Tibial nerve (tissue), 4 donors: ENCODE data around the gene SLC46A1. TPM values are rescaled to one million over a fixed set of nuclear protein-coding genes. Genes with fewer than 3 reads are reported as not detected.

Experiments used
- DNase-seq, 2 donors: peaks; one replicate each; pipeline ENCODE4 v3.0.0-alpha.2; 2019; ENCODE audit warnings: low spot score in 2 of 2
- H3K27ac ChIP-seq, 4 donors: fragments of 200-600 bp; sonication (generic) in 3 of 4; one replicate each; pipeline ENCODE4 v1.5.1; 2017 to 2019; ENCODE audit warnings: mild to moderate bottlenecking in 1 of 4
- H3K27me3 ChIP-seq, 2 donors: fragments of 200-600 bp; sonication (generic) in 1 of 2; one replicate each; pipeline versions ENCODE4 v1.5.1 to v1.6.0; 2017 to 2019
- H3K36me3 ChIP-seq, 3 donors: fragments of 200-600 bp; sonication (generic); one replicate each; pipeline ENCODE4 v1.5.1; 2018 to 2019
- H3K4me1 ChIP-seq, 4 donors: fragments of 200-600 bp; sonication (generic) in 3 of 4; one replicate each; pipeline ENCODE4 v1.5.1; 2017 to 2019
- H3K4me3 ChIP-seq, 4 donors: fragments of 200-600 bp; sonication (generic) in 3 of 4; one replicate each; pipeline ENCODE4 v1.5.1; 2017 to 2019; ENCODE audit warnings: mild to moderate bottlenecking in 1 of 4, moderate library complexity in 1 of 4
- H3K9me3 ChIP-seq, 4 donors: fragments of 200-600 bp; sonication (generic) in 3 of 4; one replicate each; pipeline ENCODE4 v1.5.1; 2017 to 2019
- EP300 ChIP-seq, 2 donors: sonication (generic); formaldehyde crosslinking; IDR thresholded peaks; one replicate each; pipeline ENCODE4 v1.6.1; 2017; ENCODE audit warnings: antibody characterized with exemption in 2 of 2, mild to moderate bottlenecking in 1 of 2
- POLR2A ChIP-seq, 2 donors: fragments of 450-650 bp; IDR thresholded peaks; one replicate each; pipeline ENCODE4 v1.6.1; 2017; ENCODE audit warnings: antibody characterized with exemption in 2 of 2, mild to moderate bottlenecking in 2 of 2, moderate library complexity in 2 of 2
- WGBS, 2 donors: methylation state at CpG; one replicate each; pipeline ENCODE4 v1.1.5; 2018; 5-methylcytosine and 5-hydroxymethylcytosine counted together
- total RNA-seq, 4 donors: library from RNA; depleted of rRNA; stranded (reverse); fragments of >200 nt; gene quantifications; one replicate each; pipeline ENCODE4 v1.1.0, GENCODE V29; 2016
- TF ChIP-seq, protein P1 (sequence below), 5 experiments: fragments of 200-600 bp in 3 of 5; fragments of 450-650 bp in 2 of 5; sonication (generic) in 3 of 5; IDR thresholded peaks; one replicate each; pipeline ENCODE4 v1.5.1; 2016 to 2019; ENCODE audit warnings: antibody characterized with exemption in 5 of 5, mild to moderate bottlenecking in 3 of 5, moderate library complexity in 2 of 5

The SLC46A1 gene
- total RNA-seq, 4 donors from 2014 or later = 5.0 to 10.8 (median 6.4) TPM

DNA sequence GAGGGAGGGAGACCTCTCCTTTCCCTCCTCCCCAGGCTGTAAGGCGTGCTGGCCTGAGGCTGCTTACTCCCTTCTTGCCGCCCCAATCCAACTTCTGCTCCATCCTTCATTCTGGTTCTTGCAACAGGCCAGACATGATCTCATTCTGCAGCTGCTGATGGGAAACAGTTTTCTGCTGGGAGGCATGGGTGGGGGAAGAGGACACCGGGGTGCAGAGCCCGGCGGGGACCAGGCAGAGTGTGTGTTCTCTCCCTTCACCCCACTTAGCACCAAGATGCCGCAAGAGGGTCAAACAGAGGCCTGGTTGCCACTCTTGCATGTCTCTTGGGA, 33.1 kb downstream of the SLC46A1 start:
- no peaks in the 10 kb centered on the region for H3K9me3 ChIP-seq
- peaks cover 0 to 13% (median 0%) of the 10 kb centered on the region in 3 donors for H3K36me3 ChIP-seq
- WGBS, 2 donors = 85 to 90% methylated on average over 6 of the region's 6 CpGs
- TF ChIP-seq EP300 (IDR thresholded peaks at IDR 0.05) = no peak
- TF ChIP-seq, protein P1, sequence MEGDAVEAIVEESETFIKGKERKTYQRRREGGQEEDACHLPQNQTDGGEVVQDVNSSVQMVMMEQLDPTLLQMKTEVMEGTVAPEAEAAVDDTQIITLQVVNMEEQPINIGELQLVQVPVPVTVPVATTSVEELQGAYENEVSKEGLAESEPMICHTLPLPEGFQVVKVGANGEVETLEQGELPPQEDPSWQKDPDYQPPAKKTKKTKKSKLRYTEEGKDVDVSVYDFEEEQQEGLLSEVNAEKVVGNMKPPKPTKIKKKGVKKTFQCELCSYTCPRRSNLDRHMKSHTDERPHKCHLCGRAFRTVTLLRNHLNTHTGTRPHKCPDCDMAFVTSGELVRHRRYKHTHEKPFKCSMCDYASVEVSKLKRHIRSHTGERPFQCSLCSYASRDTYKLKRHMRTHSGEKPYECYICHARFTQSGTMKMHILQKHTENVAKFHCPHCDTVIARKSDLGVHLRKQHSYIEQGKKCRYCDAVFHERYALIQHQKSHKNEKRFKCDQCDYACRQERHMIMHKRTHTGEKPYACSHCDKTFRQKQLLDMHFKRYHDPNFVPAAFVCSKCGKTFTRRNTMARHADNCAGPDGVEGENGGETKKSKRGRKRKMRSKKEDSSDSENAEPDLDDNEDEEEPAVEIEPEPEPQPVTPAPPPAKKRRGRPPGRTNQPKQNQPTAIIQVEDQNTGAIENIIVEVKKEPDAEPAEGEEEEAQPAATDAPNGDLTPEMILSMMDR (IDR thresholded peaks at IDR 0.05) = no peak
- no peak for TF ChIP-seq POLR2A (IDR thresholded peaks at IDR 0.05)
- no peaks in the 10 kb centered on the region for H3K27me3 ChIP-seq
- peaks cover 0 to 36% (median 17%) of the 10 kb centered on the region in 4 donors for H3K4me1 ChIP-seq
- no peak overlapping the region for H3K27ac ChIP-seq
- DNase-seq = no peak
- H3K4me3 ChIP-seq = peak overlapping the region in 1 of 4 donors; percentile 69

DNA sequence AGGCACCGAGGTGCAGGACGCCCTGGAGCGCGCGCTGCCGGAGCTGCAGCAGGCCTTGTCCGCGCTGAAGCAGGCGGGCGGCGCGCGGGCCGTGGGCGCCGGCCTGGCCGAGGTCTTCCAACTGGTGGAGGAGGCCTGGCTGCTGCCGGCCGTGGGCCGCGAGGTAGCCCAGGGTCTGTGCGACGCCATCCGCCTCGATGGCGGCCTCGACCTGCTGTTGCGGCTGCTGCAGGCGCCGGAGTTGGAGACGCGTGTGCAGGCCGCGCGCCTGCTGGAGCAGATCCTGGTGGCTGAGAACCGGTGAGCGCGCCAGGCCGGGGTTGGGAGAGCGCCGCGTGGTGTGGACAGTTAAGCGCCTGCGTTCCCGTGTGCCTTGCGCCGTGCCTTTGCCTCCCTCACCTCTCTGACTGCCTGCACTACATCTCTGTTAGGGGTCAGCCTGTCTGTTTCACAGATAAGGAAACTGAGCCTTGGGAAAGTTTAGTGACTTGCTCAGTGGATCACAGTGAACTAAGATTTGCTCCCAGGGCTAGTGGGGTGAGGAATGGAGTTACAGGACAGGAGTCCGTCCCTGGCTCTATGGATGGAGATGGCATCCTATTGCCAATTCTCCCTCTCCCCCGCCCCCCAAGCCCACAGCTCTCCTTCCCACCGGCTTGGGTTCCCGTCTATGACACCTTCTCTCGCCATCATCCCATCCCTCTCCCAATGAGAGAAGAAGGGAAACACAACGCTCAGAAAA, 33.6 kb downstream of the SLC46A1 start:
- H3K4me3 ChIP-seq = peak overlapping the region; percentile 46 to 69 (median 60)
- peak overlapping the region in 3 of 4 donors; percentile 28 to 73 (median 67) for H3K27ac ChIP-seq
- WGBS, 2 donors = 10 to 13% methylated on average over 34 to 49 of the region's 53 CpGs
- H3K36me3 ChIP-seq = peaks cover 0 to 12% (median 0%) of the 10 kb centered on the region in 3 donors
- H3K9me3 ChIP-seq = no peaks in the 10 kb centered on the region
- no peaks in the 10 kb centered on the region for H3K27me3 ChIP-seq
- TF ChIP-seq POLR2A (IDR thresholded peaks at IDR 0.05) (no peak), EP300 (IDR thresholded peaks at IDR 0.05) (no peak)
- TF ChIP-seq, protein P1 (IDR thresholded peaks at IDR 0.05) = no peak
- peaks cover 0 to 36% (median 17%) of the 10 kb centered on the region in 4 donors for H3K4me1 ChIP-seq
- no peak for DNase-seq

DNA sequence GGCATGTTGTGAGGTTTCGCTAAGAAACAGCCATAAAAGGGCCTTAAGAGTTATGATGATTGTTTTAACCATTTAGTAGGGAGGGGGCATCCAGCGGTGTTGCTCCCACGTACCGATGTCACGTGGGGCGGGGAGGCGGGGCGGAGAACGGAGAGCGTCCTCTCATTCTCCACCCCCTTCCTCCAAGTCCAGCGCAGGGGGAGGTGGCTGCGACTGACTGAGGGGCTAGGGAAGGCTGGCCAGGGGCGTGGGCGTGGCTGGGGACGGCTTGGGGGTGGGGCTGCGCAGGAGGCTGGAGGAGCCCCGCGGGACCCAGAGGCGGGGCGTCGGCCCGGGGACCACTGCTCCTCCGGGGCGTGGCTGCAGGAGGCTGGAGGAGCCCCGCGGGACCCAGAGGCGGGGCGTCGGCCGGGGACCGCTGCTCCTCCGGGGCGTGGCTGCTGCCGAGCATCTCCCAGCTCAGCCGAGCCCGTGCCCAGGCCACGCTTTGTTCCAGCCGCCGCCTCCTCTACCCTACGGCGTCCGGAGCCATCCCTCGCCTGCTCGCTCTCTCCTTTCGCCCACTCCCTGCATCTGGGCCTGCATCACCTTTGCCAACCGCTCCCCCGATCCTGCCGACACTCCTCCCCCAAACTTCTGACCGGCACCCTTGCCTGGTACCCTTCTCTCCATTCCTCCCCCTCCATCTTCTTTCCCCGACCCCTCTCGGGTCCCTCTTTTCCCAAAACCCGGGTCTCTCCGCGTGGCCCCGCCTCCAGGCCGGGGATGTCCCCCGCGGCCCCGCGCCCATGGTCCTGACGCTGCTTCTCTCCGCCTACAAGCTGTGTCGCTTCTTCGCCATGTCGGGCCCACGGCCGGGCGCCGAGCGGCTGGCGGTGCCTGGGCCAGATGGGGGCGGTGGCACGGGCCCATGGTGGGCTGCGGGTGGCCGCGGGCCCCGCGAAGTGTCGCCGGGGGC, 34.5 kb downstream of the SLC46A1 start, which contains the start of gene SARM1:
TSS of gene SARM1 (plus strand) at position 450 of the 958 bp plus-strand sequence. CDS start at position 789, 339 bp downstream.
- H3K4me1 ChIP-seq = peaks cover 0 to 36% (median 17%) of the 10 kb centered on the region in 4 donors
- no peak for TF ChIP-seq EP300 (IDR thresholded peaks at IDR 0.05)
- no peaks in the 10 kb centered on the region for H3K27me3 ChIP-seq
- H3K9me3 ChIP-seq = no peaks in the 10 kb centered on the region
- H3K27ac ChIP-seq = peak within 1 kb of the TSS; percentile 22 to 73 (median 70)
- H3K4me3 ChIP-seq = peak within 1 kb of the TSS; percentile 46 to 69 (median 60)
- H3K36me3 ChIP-seq = peaks cover 0 to 17% (median 0%) of the 10 kb centered on the region in 3 donors
- peak; percentile 51 to 54 for DNase-seq
- WGBS, 2 donors = 1% methylated on average over 65 to 78 of the region's 80 CpGs

DNA sequence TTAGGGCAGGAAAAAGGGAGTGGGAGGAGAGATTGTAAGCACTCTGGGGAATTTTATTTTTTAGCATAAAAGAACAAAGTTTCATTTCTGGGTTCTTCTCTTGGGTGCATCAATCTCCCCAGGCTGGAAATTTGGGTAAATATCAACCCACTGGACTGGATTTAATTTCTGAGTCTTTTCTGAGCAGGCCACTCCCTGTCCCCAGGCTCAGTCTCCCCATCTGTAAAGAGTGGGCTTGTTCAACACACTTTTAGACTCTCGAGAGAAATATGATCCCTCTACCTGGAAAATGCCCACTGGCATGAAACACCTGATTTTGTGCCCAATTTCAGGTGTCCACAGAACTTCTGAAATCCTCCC, 35.3 kb downstream of the SLC46A1 start:
- Histone ChIP-seq H3K27ac (peak overlapping the region; percentile 22 to 73 (median 70)), H3K27me3 (no peaks in the 10 kb centered on the region), H3K4me1 (peaks cover 0 to 36% (median 17%) of the 10 kb centered on the region in 4 donors), H3K36me3 (peaks cover 0 to 24% (median 0%) of the 10 kb centered on the region in 3 donors), H3K4me3 (peak overlapping the region in 1 of 4 donors; percentile 69), H3K9me3 (no peaks in the 10 kb centered on the region)
- 71 to 82% methylated on average over 1 of the region's 1 CpG for WGBS, 2 donors
- DNase-seq = no peak
- no peak for TF ChIP-seq EP300 (IDR thresholded peaks at IDR 0.05)
- TF ChIP-seq POLR2A (IDR thresholded peaks at IDR 0.05) = no peak
- TF ChIP-seq, protein P1 (IDR thresholded peaks at IDR 0.05) = no peak

DNA sequence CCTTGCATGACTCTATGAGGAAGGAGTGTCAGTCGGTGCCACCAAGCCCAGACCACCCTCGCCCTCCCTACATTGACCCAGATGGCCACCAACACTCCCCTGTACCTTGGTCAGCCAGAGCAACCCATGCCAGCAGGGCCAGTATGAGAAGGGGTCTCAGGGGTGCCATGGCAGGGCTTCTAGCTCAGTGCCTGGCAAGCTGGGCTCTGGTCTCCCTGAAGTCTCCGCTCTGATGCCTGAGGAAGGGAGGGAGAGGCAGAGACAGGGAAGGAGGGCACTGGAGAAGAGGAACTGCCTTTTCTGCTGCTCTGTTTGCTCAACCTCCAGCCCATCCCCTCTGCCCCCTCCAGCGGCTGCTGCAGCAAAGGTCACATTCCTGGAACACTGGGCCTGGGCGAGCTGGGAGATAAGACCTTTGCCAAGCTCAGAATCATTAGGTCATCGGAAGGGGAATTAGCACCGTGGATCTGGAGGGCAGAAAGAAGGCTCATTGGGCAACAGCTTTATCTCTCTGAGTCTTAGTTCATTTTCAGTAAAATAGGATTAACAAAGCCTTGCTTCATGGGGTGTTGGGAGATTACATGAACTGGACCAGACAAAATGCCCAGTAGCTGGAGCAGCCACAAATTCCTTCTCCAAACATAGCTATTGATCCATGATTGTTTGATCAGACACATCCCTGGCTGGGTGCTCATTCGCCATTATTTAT, 35.8 kb downstream of the SLC46A1 start, which contains the start of gene VTN:
TSS of gene VTN (minus strand) at position 273 of the 709 bp plus-strand sequence. CDS start at position 169, 104 bp downstream.
- no peak for DNase-seq
- H3K4me3 ChIP-seq = peak within 1 kb of the TSS; percentile 46 to 69 (median 60)
- 15 to 25% methylated on average over 7 to 8 of the region's 8 CpGs for WGBS, 2 donors

More for the DNA sequence above, 35.8 kb downstream of the SLC46A1 start, which contains the start of gene VTN:
- Histone ChIP-seq H3K4me1 (peaks cover 0 to 36% (median 17%) of the 10 kb centered on the region in 4 donors), H3K27me3 (no peaks in the 10 kb centered on the region), H3K9me3 (no peaks in the 10 kb centered on the region), H3K27ac (peak within 1 kb of the TSS; percentile 22 to 73 (median 70)), H3K36me3 (peaks cover 0 to 29% (median 0%) of the 10 kb centered on the region in 3 donors)
- TF ChIP-seq POLR2A (IDR thresholded peaks at IDR 0.05) (no peak), EP300 (IDR thresholded peaks at IDR 0.05) (no peak)
- TF ChIP-seq, protein P1 (IDR thresholded peaks at IDR 0.05) = no peak
